ENCODE data around the gene RGS12.

Gene RGS12

GRCh38 chr4:3324093-3324815 is 31.4 kb downstream of the RGS12 start:
- in situ Hi-C loops (cut with MboI; ENCODE audit: low sequenced_read_pairs), result no loop called here

DNA sequence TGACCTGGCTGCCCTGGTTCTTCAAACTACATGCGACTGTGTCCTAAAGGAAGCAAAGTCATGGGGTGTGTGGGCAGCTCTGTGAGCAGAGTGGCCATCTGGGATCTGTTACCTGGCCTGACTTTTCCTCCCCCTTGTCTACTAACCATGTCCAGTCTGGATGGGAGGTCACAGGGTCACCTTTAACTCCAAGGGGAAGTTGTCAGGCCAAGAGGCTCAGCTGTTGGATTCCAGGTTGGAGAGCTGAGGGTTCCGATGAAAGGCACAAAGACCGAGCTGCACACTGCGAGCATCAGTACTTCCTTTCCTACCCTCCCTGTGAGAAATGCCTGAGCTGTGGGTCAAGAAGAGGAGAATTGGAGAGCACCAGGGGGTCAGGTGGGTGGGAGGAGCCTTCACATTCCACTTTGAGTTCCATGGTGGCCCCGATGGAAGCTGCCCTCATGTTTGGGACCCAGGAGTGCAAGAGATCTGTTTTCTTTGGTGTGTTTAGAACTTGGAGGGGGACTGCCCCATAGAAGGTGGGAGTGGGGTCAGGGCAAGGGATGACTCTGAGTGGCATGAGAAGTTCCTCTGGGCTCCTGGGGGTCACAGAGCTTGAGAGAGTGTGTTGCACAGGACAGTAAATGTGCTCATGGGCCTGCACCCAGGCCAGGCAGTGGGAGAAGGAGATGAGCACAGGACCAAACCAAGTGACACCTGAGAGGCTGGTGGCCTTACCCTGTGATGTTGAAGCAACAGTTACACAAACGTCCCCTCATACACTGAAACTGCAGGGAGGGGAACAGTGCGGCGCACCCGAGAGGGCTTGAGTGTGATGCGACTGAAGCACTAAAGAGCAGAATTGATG is 36.2 kb downstream of the RGS12 start:
- in situ Hi-C loops (cut with MboI; ENCODE audit: low sequenced_read_pairs), result no loop called here

DNA sequence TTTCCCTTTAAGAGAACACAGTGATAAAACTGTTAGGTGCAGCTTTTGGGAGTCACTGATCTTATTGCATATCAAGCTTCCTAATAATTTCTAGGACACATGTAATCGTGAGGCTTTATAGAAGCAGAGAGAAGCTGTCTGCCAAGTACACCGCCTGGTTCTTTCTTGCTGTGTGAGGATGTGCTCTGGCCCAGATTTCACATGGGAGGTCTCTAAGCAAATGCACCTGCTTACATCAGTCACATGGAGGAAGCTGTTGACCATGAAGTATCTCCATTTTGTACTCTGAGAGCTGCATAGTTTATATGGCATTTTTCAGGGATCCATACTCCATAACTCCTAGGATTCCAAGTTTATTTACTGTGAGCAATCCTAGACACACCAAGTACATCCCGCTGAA is 37.1 kb downstream of the RGS12 start:
- in situ Hi-C loops (cut with MboI; ENCODE audit: low sequenced_read_pairs), result no loop called here

DNA sequence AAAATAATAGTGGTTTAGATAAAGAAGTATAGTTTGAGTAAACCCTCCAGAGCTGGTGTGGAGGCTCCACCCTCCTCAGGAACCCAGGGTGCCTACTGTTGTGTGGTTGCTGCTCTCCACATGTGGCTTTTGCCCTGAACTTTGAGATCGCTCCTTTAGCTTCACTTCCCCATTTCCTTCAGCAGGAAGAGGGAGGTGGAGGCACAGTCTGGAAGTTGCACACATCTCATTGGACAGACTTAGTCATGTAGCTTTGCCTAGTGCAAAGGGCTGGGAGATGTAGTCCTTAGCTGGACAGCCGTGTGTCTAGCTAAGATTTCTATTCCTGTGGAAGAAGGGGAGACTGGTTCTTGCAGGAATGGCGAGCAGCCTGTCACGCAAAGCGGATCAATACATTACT is 37.9 kb downstream of the RGS12 start:
- in situ Hi-C loops (cut with MboI; ENCODE audit: low sequenced_read_pairs), result no loop called here

DNA sequence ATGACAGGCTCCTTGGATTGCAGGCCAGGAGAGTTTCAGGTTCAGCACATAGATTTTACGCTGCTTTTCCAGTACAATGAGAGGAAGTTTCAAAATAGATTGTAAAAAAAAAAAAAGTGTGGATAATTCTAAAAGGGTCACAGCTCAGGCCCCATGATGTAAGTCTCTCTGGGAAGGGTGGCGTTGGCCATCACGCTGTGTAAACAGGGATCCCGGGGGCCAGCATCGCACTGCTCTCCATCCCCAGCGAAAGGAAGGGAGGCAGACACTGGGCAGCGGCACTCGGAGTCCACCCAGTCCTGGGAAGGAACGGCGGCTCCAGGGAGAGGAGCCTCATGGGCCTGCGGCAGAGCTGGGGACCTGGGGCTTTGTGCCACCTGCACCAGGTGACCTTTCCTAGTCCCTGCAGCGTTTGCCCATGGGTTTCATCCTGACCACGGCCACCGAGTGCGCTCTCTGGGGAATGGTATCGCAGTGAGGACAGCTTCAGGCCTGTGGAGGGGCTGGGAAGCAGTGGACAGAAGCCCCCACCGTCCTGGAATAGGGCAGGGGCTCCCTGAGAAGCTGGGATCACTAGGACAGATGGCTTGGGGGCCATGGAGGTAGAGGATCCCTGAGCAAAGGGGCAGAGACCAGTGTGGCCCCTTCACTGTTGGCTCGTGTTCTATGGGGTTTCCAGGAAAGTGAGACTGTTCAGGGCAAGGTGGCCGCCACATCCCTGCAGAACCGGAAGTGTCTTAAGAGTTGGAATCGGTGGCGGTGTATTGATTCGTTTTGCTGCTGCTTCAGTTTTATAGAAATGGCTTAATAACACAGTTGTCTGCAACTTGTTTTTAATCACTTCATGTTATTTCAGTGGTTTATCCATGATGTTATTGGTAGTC is 38.9 kb downstream of the RGS12 start:
- in situ Hi-C loops (cut with MboI; ENCODE audit: low sequenced_read_pairs), result no loop called here

DNA sequence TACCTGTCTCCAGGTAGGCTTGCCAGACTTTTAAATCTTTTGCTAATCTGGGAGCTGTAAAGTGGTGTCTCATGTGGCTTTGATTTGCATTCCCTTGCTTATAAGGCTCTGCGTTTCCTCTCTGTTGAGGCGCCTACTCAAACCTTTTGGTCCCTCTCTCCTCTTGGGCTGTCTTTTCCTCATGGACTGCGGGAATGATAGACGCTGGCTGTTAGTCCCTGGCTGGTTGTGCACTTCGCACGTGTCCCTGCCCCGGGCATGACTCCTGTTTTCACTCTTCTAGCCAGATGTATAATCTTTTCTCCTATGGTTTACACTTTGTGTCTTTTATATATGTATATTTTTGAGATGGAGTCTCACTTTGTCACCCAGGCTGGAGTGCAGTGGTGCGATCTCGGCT is 39.7 kb downstream of the RGS12 start:
- in situ Hi-C loops (cut with MboI; ENCODE audit: low sequenced_read_pairs), result no loop called here

GRCh38 chr4:3334316-3334715 is 41.5 kb downstream of the RGS12 start:
- in situ Hi-C loops (cut with MboI; ENCODE audit: low sequenced_read_pairs), result no loop called here

DNA sequence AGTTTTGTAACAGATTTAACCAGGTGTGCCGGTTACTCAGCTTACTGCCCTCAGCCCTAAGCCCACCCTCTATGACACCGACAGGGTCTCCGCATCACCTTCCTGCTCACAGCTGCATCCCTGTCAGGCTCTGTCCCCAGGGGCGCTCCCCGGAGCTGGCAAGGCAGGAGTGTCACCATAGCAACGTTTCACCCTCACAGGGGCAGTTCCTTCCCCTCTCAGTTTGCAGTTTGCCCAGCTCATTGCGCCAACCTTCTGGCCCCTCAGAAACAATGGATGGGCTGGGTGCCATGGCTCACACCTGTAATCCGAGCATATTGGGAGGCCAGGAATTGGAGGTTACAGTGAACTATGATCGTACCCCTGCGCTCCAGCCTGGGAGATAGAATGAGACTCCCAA is 42.6 kb downstream of the RGS12 start:
- in situ Hi-C loops (cut with MboI; ENCODE audit: low sequenced_read_pairs), result no loop called here

- in situ Hi-C loops (cut with MboI; ENCODE audit: low sequenced_read_pairs), result no loop called here
Observed at GRCh38 chr4:3335982-3336381, 43.2 kb downstream of the RGS12 start.

DNA sequence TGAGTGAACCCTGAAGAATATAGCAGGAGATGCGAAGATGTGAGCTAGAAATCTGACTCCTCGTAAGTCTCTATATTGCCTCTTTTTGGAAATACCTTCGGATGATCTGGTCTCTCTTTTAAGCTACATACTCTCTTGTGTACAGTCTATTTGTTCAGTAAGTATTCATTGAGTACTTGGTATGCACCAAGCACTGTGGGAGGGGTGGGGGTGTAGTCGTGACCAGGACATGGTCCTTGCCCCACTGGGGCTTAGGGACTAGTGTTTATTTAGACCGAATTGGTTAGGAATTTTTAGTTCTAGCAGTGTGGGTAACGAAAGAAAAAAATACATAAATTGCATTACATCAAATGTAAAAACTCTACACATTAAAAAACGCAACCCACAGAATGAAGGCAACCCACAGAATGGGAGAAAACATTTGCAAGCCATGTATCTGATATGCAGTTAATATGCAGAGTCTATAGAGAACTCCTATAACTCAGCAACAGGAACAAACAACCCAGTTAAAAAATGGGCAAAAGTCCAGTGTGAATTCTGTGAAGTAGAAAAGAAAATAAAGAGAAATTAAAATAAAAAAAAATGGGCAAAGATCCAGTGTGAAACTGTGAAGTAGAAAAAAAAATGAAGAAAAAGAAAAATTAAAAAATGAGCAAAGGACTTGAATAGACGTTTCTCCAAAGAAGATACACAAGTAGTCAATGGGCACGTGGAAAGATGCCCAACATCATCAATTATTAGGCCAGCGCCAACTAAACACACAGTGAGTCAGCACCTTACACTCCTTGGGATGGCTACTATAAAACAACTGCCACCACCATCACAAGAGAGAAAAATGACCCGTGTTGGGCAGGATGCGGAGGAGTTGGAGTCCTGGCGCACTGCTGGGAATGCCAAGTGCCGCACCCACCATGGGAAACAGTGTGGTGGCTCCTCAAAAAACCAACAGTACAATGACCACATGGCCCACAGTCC is 43.8 kb downstream of the RGS12 start:
- in situ Hi-C loops (cut with MboI; ENCODE audit: low sequenced_read_pairs), result no loop called here

GRCh38 chr4:3337357-3337732 is 44.5 kb downstream of the RGS12 start:
- in situ Hi-C loops (cut with MboI; ENCODE audit: low sequenced_read_pairs), result no loop called here

DNA sequence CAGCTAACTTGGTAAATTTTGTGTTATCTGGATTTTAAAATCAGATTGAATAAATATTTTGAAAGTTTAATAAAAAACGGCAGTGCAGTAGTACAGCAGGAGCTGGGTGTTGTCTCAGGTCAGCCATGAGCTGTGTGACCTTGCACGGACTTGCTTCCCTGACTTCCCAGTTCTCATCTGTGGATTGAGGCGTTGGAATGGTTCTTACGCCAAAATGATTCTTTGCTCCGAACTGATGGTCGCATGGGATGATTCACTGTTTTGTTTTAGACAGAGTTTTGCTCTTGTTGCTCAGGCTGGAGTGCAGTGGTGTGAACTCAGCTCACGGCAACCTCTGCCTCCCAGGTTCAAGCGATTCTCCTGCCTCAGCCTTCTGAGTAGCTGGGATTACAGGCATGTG is 45.0 kb downstream of the RGS12 start:
- in situ Hi-C loops (cut with MboI; ENCODE audit: low sequenced_read_pairs), result no loop called here

- in situ Hi-C loops (cut with MboI; ENCODE audit: low sequenced_read_pairs), result no loop called here
Observed at GRCh38 chr4:3338321-3338838, 45.6 kb downstream of the RGS12 start.

DNA sequence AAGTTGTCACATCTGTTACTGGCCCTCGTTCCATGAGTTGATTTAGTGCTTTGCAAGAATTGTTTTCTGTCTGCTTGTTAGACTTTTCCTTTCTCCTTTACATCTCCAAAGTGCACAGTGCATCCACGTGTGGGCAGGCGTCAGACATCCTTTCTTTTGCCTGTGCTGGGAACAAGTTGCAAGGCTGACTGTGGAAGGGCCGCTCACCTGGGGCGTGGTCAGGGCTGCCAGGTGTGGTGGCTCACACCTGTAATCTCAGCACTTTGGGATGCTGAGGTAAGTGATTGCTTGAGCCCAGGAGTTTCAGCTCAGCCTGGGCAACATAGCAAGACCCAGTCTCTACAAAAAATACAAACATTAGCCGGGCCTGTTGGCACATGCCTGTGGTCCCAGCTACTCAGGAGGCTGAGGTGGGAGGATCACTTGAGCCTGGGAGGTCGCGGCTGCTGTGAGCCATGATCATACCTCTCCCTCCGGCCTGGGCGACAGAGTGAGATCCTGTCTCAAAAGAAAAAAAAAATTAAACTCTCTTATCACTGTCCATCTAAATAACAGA is 46.2 kb downstream of the RGS12 start:
- in situ Hi-C loops (cut with MboI; ENCODE audit: low sequenced_read_pairs), result no loop called here

- in situ Hi-C loops (cut with MboI; ENCODE audit: low sequenced_read_pairs), result no loop called here
Observed at GRCh38 chr4:3339577-3339976, 46.8 kb downstream of the RGS12 start.

DNA sequence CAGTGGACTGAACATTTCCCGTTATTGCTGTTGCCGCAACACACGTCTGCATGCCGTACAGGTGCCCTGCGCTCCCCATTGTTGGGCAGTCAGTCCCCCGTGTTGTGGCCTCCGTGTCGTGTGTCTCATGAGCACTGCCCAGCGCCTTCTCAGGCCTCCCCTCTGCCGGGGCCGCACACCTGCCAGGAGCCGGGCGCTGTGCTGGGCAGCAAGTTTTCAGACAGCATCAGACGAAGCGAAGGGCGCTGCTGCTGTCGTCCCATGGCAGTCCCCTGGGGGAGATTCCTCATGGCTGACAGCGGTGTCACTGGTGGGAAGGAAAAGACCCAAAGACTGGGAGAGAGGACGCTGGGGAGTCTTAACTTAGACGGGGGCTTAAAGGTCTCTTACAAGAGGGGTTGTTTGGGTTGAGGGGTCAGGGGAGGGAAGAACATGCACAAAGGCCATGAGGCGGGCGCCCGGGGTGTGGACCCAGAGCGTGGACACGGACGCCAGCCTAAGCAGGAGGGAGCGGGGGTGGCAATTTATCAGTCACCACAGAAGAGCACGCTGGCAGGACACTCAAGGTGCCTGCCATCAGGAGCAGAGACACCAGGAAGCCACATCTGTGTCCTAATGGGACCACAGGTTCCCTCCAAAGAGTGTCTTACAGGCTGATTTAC is 47.3 kb downstream of the RGS12 start:
- in situ Hi-C loops (cut with MboI; ENCODE audit: low sequenced_read_pairs), result loop anchor here (10.0 kb wide), 1 partner anchor 105 kb away; the partner anchor contains the start of gene HGFAC

GRCh38 chr4:3340700-3341083 is 47.9 kb downstream of the RGS12 start:
- in situ Hi-C loops (cut with MboI; ENCODE audit: low sequenced_read_pairs), result loop anchor here (10.0 kb wide), 1 partner anchor 104 kb away; the partner anchor contains the start of gene HGFAC

GRCh38 chr4:3341760-3342159 is 48.9 kb downstream of the RGS12 start:
- in situ Hi-C loops (cut with MboI; ENCODE audit: low sequenced_read_pairs), result loop anchor here (10.0 kb wide), 1 partner anchor 103 kb away; the partner anchor contains the start of gene HGFAC

All from HL-60/S4 (cell line).